8988T (cell line): ENCODE results near the gene CAPN10.

Source experiments
- DNase-seq: peaks from one replicate; pipeline ENCODE4 v3.0.0; 2011

The CAPN10 gene

GRCh38 chr2:240564561-240565332 lies 21.8 kb upstream of the CAPN10 start:
- DNase-seq, result no peak

GRCh38 chr2:240565333-240566202 lies 21.0 kb upstream of the CAPN10 start:
- no peak for DNase-seq

- no peak for DNase-seq
These were observed 20.1 kb upstream of the CAPN10 start for GRCh38 chr2:240566203-240567136.

- DNase-seq, result no peak
These were observed 19.2 kb upstream of the CAPN10 start for GRCh38 chr2:240567137-240567871.

GRCh38 chr2:240567872-240568677 lies 18.5 kb upstream of the CAPN10 start, which contains the start of gene RNPEPL1:
TSS of gene RNPEPL1 (plus strand) at chr2:240568484. CDS start at chr2:240568587, 103 bp downstream.
- DNase-seq, result no peak

- no peak for DNase-seq
These were observed 17.6 kb upstream of the CAPN10 start for GRCh38 chr2:240568678-240569522.

GRCh38 chr2:240569523-240569997 lies 17.0 kb upstream of the CAPN10 start:
- DNase-seq, result no peak

GRCh38 chr2:240569998-240570530 lies 16.5 kb upstream of the CAPN10 start:
- DNase-seq, result no peak

- DNase-seq, result no peak
These were observed 15.8 kb upstream of the CAPN10 start for GRCh38 chr2:240570531-240571313.

GRCh38 chr2:240571314-240571973 lies 15.1 kb upstream of the CAPN10 start:
- DNase-seq, result no peak

GRCh38 chr2:240572141-240573031 lies 14.1 kb upstream of the CAPN10 start:
- no peak for DNase-seq

- DNase-seq, result no peak
These were observed 13.4 kb upstream of the CAPN10 start for GRCh38 chr2:240573071-240573515.

- DNase-seq, result no peak
These were observed 12.8 kb upstream of the CAPN10 start for GRCh38 chr2:240573516-240574385.

GRCh38 chr2:240574386-240575100 lies 12.0 kb upstream of the CAPN10 start:
- no peak for DNase-seq
